ENCODE measurements around the gene ATP1A2.

ATP1A2 gene

DNA sequence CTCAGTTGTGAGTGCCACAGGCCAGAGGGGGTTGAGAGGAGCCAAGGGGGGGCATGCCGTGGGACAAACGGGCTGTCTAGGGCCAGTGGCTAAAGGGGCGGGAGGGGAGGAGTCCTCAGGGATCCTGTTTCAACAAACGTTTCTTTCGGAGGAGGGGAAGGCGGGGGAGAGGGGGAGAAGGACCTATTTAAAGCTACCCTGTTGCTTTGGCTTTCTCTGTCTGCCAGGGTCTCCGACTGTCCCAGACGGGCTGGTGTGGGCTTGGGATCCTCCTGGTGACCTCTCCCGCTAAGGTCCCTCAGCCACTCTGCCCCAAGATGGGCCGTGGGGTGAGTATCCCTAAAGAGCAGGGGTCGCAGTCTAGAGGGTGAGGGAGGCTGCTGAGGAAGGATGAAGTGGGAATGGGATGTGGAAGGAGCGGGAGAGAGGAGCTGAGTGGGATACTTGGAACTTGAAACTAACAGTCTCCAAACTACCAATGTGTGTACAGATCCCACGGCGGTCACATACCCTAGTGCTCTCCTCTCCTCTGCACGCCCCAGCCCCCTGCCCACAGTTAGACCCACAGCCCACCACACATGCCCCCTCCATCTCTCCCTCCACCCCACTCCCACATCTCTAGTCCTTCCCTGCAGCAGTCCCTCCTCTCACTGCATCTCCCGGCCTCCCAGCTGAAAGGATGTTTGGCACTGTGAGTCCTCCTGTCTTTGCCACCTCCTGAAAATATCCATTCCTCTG, at the start of gene ATP1A2:
Gene ATP1A2 (plus strand): TSS at position 215 of the 738 bp plus-strand sequence. CDS start 103 bp downstream, at position 318.
- DNase-seq, result no peak

DNA sequence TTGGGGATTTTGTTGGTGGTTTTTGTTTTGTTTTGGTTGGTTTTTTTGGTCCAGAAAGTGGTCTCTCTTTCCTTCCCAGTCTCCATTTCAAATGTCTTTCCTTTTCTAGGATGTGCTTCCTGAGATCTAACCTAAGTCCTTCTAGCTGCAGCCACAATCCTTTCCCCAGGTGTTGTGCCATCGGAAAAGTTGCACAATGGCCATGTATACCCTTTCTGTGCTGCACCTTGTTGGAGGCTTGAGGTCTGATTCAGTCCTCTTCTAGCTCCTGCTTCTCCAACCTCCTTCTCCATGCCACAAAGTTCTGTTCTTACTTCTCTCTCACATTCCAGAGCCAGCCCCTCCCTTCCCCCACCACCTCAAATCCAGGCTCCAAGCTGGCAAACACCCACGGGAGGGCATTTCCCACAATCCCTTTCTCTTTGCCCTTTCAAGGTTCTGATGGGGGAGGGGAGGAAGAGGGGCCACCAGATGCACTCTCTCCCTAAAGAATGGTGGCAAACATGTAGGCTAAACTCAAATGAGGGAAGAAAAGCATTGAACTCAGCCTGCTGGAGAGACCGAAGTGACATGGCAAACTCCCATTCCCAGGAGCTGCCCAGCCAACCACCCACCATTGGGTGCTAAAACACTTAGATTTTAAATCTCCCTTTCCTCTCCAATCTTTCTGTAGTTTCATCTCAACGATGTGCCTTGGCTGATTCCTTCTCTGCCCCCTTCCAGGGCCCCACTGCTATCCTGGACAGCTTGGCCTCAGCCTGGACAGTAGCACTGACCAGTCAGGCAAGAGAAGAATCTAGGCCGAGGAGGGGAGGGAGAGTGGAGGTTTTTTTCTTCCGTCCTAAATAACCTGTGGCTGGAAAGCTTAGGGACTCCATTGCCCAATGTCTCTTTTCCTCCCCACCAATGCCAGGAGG, 48.5 kb upstream of the ATP1A2 start:
- no peak for DNase-seq

DNA sequence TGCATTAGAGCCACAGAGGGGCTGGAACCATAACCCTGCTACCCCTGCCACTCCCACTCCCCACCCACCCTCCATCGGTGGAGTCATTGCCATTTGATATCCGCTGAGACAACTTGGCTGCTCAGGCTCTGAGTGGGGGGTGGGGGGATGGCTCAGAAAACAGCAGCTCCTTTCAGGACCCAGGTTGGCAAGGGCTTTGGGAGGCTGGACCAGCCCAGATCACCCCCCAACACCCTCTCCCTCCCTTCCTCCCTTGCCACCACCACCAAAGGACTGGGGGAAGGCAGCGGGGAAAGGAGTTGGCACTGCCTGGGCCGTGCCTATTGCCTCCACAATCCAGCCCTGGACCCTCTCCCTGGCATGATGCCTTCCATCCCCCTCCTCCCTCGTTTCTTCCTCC, 47.3 kb upstream of the ATP1A2 start:
- no peak for DNase-seq

DNA sequence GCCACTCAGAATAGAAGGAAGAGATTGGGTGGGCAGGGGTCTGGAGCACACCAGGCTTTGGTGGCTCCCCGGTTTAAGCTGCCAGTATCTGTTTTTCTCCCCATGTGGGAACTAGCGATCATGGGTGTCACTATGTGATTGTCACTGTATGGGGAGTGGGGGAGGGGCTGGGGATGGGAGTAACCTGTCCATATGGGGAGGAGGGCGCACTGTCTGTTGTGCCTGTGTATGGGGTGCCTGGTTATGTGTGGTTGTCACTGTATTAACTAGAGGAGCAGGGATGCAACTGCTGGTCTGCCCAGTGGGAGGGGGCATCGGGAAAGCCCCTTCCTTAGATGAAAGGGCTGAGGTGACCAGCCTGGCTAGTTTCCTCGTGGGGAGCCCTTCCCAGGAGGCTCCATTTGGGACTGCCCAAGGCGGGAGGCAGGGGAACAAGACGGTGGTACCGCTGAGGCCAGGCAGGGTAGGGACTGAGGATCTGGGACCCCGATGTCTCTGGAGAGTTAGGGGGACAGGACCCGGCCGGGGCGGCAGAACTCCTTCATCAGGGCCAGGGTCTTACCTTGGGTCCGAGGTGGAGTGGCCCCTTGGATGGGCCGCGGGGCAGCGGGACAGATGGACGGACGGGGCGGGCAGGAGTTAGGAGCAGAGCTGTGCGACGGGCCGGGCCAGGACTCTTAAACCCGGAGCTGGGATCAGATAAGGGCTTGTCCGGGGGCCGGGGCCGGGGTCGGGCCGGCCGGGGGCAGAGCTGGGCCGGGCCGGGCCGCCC, 45.9 kb upstream of the ATP1A2 start, which contains the start of gene KCNJ10:
Gene KCNJ10 (minus strand): TSS at position 701 of the 772 bp plus-strand sequence. CDS start 27,628 bp downstream, outside the sequence.
- no peak for DNase-seq

DNA sequence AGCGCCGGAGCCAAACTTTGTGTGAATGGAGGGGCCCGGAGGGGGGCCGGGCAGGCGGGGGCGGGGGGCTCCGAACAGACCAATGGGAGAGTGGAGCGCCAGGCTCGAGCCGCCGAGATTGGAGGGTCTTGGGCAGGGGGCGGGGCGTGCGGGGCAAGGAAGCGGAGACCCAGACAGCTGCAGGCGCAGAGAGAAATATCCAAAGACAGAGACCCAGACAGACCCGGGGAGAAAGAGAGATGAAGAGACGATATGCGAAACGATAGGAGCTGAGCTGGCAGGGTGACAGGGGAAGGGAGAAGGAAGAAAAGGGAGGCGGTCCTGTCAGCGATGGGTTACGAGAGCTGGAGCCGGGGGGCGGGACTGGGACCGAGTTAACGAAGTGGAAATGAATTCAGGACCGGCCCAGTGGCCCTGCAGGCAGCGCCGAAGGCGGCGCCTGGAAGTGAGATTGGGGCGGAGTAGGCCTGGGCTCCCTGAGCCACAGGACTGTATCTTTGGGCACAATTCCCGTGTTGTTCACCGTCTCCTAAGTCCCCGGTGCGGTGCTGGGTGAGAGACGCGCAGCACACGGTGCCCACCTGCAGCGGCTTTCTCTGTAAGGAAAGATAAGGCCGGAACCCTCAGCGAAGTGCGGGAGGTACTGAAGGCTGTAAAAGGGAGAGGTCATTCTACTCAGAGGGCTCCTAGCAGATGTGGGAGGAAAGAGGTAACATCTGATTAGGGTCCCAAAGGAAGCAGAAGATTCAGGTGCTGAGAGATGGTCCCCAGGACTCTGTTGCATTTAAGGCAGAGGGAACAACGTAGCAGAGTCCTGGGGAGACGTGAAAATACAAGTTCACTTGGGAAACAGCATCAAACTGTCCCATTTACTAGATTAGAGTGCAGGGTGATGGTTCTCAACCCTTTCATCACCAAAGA, 45.1 kb upstream of the ATP1A2 start:
- no peak for DNase-seq

DNA sequence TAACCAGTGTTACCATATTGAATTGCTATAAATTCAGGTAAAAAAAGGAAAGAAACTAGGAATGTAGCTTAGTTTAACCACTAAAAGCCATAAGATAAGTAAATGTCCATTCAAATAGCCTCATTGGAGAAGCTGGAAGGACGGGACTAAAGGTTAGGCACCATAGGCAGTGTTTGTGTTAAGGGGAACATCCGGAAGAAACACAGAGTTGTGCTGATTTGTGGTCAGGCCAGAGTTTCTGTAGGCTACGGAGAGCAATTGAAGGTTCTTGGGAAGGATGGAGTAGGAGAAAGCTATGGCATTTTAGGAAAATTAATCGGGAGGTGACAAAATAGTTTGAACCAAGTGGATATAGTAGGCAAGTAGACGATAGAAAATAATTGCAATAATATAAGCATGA, 44.3 kb upstream of the ATP1A2 start:
- DNase-seq, result no peak

DNA sequence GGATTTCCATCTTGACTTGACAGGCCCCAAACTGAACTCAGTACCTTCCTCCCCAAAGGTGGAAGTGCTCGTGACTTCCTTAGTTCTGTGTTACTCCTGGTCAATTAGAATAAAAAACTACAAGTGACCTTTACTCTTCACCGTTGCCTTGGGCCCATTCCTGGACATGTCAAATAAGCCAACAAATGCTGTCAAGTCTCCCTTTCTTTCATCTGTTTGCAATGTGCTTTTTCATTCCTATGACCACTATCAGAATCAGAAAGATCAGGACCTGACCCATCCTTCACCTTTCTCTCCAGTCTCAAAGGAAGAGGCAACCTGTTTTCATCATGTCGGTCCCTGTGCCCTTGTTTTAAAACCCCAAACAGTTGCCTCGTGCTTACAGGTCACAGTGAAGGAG, 40.7 kb upstream of the ATP1A2 start:
- no peak for DNase-seq

DNA sequence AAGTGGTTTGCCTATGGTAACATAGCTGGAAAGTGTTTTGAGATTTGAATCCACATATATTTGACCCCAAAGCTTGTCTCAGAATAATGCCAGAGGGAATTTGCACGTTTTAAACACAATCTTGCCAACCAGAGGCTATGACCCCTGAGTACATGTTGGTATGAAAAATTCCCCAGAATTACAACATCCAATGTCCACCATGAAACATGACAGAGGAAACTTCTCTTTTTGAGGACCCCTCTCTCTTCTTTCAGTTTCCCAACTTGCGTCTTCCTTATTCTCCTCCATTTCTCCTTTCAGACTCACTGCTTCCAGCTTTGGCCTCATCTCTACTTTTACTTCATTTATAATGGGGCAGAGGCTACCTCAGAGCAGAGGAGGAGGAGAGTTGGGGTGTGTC, 39.7 kb upstream of the ATP1A2 start:
- no peak for DNase-seq

DNA sequence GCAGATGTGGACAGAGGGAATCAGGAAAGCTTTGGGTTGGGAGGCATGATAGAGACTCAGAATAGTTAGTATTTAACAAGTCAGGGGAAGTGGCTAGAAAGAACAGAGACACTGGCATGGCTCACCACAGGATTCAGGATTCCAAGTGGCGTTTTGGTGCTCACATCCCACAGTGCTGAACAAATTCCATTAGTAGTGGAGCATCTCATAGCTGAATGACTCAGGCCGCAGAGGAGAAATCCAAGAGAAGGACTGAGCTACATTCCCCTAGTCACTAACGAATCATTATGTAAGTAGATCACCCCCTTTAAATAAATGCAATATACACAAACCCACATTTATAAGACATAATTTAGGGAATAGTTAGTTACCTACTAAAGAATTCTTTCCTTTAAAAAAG, 39.3 kb upstream of the ATP1A2 start:
- DNase-seq, result no peak

DNA sequence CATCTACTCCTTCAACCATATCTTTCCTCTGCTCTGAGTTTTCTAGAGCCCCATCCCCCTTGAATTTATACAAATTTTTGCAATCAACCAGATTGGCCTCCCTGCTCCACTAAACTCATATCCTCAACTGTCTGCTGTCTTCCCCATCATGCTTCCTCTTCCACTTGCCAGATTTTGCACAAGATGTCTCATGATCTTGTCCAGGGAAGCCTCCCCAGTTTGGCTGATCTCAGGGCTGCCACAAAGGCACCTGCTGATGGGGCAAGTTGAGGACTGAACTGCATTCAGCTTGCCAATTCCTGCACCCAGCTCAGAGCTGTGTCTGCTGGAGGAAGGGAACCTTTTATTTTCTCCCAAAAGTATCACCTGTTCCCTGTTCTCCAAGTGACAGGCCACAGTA, 38.1 kb upstream of the ATP1A2 start:
- no peak for DNase-seq

DNA sequence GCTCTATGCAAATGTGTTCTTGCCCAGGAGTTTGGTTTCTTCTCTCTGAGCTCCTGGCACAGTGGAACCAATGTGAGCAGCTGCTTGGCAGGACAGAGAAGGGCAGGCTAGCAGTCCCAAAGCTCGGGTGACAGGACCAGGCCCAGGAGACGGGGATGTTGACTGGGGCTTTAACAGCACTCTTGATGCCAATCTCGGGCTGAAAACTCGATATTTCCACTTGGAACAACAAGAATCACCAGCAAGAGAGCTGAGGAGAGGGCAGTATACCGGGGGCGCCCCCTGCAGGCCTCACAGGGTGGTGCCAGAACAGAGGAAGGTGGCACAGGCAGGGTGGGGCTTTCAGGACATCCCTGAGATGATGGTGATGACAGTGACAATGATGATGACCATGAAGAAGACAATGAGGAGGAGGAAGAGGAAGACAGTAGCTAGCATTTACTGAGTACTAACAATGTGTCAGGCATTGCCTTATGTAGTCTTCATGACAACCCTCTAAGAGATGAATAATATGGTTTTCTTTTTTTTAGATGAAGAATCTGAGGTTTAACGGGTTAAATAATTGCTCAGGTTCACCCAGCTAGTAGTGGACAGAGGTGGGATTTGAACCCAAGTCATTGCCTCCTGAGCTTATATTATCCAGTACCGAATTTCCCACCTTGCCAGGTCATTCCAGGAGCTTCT, 36.9 kb upstream of the ATP1A2 start:
- no peak for DNase-seq

DNA sequence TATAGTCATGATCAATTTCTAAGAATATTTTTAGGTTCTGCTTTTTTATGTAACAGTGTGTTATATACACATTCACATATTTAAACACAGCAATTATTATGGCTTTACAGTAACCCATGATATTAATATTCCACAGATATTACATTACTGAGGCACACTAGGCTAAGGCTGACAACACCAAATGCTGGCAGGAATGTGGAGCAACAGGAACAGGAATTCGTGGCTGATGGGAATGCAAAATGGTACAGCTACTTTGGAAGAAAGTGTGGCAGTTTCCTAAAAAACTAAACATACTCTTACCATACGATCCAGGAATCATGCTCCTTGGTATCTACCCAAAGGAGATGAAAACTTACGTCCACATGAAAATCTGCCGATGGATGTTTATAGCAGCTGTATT, 36.1 kb upstream of the ATP1A2 start:
- DNase-seq, result no peak

DNA sequence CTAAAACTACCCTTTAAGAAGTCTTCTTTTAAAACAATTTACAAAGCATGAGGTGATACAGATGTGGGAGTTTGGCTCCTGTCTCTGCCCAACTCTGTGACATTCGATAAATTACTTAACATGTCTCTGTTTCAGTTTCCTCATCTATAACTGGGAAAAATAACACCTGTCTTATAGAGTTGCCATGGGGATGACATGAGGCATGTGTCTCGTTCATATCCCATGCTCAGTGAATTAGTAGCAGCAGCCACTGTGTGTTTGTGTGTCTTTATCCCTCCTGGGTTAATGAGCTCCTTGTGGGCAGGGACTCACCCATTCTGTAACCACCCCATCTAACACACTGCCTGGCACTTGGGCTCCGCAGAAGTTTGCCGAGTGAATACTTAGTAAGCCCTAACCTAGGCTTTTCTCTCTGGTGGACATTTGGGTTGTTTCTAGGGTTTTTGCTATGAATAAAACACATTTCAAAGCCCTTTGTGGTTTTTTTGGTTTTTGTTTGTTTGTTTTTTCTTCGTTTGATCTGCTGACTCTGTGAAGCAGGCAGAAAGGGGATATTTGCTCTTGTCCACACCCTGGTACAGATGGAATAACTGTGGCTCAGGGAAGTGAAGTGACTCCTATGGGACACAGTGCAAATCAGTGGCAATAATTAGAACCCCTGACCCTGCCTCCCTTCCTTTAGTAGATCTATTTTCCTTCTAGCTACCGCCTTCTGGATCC, 35.0 kb upstream of the ATP1A2 start:
- no peak for DNase-seq

DNA sequence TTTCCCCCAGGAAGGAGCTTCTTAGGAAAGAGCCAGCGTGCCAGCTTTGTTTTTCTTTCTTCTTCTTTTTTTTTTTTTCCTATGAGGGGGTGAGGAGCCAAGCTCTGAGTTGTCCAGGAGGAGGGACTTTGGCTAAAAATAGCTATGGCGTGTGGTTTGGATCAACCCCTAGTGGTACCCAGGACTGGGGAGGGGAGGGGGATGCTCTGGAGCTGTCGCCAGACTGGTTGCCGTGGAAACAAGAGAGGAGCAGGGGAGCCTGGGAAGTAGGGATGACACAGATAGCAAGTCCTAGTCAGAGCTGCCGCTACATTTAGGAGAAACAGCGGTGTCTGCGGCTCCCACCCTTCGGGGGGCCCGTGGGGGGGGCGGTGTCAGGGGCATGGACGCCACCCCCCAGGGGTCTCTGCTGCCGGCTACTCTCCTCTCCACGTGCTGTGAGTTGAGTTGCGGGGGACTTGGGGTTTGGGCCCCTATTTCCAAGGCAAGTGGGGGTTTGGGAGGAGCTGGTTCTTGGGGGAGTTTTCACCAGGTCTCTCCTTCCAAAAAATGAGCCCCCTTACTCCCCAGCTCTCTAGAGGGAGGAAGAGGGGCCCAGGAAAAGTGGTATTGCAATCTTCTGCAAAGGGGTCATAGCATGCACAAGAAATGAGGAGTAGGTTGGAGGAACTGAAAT, 34.2 kb upstream of the ATP1A2 start, which contains the start of gene KCNJ9:
Gene KCNJ9 (plus strand): TSS at position 278 of the 676 bp plus-strand sequence. CDS start 2,493 bp downstream, outside the sequence.
- no peak for DNase-seq

DNA sequence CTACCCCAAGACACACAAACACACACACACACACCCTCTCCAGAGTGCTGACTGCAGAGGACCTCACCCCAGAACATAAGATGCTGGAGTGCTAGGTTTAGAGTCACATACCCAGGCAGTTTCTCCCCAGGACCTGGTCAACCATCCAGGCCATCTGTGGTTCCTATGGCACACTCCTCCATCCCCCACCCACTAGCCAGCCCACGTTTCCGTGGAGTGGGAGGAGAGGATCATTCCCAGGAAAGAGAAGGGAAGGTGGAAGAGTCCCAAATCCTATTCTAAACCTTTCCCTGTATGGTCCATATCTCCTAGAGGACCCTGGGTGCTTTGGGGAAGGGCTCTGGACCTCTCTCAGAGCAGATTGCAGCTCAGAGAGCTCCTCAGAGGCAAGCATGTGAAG, 33.1 kb upstream of the ATP1A2 start:
- no peak for DNase-seq

DNA sequence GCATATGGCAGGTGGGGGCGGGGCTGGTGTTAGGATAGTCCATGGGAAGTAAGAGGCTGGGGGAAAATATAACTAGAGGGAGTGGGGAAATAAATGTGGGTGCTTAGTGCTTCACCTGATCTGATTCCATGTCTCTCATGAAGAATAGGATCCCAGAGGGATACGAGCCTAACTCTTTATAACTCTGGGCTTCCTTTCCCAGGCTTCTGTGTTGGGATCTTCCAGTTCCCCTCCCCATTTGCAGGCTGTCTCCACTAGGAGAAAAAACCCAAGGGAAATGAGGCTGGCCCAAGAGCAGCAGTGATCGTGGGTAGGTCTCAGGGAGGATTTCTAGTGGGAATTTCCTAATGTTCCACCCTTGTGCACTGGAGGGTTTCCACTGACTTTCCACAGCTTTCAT, 32.6 kb upstream of the ATP1A2 start:
- DNase-seq, result no peak

DNA sequence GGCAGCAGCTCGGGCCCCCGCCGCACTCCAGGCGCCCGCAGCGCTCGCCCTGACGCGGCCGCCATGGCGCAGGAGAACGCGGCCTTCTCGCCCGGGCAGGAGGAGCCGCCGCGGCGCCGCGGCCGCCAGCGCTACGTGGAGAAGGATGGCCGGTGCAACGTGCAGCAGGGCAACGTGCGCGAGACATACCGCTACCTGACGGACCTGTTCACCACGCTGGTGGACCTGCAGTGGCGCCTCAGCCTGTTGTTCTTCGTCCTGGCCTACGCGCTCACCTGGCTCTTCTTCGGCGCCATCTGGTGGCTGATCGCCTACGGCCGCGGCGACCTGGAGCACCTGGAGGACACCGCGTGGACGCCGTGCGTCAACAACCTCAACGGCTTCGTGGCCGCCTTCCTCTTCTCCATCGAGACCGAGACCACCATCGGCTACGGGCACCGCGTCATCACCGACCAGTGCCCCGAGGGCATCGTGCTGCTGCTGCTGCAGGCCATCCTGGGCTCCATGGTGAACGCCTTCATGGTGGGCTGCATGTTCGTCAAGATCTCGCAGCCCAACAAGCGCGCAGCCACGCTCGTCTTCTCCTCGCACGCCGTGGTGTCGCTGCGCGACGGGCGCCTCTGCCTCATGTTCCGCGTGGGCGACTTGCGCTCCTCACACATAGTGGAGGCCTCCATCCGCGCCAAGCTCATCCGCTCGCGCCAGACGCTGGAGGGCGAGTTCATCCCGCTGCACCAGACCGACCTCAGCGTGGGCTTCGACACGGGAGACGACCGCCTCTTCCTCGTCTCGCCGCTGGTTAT, 31.4 kb upstream of the ATP1A2 start:
- no peak for DNase-seq

DNA sequence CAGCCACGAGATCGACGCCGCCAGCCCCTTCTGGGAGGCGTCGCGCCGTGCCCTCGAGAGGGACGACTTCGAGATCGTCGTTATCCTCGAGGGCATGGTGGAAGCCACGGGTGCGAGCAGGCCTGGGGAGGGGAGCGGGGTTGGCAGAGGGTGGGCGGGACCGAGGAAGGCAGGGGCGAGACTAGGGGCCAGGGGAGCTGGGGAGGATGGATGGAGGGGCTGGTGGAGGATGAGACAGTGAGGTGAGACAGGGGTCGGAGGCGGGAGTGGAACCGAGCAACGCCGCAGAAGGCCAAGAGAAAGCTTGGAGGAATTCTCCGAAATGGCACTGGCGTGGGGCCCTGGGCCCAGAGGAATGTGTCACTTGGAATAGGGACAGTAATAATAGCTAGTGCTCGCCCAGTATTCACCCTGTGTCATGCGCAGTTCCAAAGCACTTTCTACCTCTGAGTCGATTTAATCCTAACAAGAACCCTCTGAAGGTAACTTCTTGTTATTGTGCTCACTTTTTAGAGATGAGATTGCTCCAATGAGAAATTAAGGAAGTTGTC, 30.7 kb upstream of the ATP1A2 start:
- DNase-seq, result no peak
